GM20431 (cell line): ENCODE data around the gene LZTFL1.
"Not testable (repeated sequence)": the region's sequence is repeated elsewhere in the genome, so short reads cannot be mapped to it uniquely, and the experiment has no call there.

Experiments used
- in situ Hi-C: fragments of 300-500 bp; cut with MseI, MboI; formaldehyde crosslinking; loops from one replicate; pipeline ENCODE4 v1.15.0; 2020; ENCODE audit warnings: low sequenced_read_pairs; ENCODE audit not compliant: unreplicated experiment

Gene LZTFL1

GRCh38 chr3:45868213-45868612 is 26.3 kb upstream of the LZTFL1 start:
- in situ Hi-C loops = no loop called here

GRCh38 chr3:45865563-45865962 is 23.6 kb upstream of the LZTFL1 start:
- in situ Hi-C loops = no loop called here

GRCh38 chr3:45864760-45865519 is 23.0 kb upstream of the LZTFL1 start:
- in situ Hi-C loops = no loop called here

GRCh38 chr3:45861043-45861719 is 19.3 kb upstream of the LZTFL1 start:
- in situ Hi-C loops = no loop called here

GRCh38 chr3:45860481-45860880 is 18.6 kb upstream of the LZTFL1 start:
- in situ Hi-C loops = no loop called here

- in situ Hi-C loops = no loop called here
These were observed 17.1 kb upstream of the LZTFL1 start for GRCh38 chr3:45858809-45859543.

GRCh38 chr3:45857024-45857423 is 15.1 kb upstream of the LZTFL1 start:
- in situ Hi-C loops = not testable (repeated sequence)

- in situ Hi-C loops = not testable (repeated sequence)
These were observed 14.4 kb upstream of the LZTFL1 start for GRCh38 chr3:45856323-45856722.

- in situ Hi-C loops = no loop called here
These were observed 10.9 kb upstream of the LZTFL1 start for GRCh38 chr3:45852828-45853227.

GRCh38 chr3:45848392-45848791 is 6.5 kb upstream of the LZTFL1 start:
- in situ Hi-C loops = no loop called here

- in situ Hi-C loops = no loop called here
These were observed 2.7 kb upstream of the LZTFL1 start for GRCh38 chr3:45844616-45845015.

GRCh38 chr3:45842851-45843625 is 1.1 kb upstream of the LZTFL1 start:
- in situ Hi-C loops = no loop called here

GRCh38 chr3:45841420-45841756 is 531 bp downstream of the LZTFL1 start:
- in situ Hi-C loops = no loop called here

GRCh38 chr3:45838466-45838865 is 3.5 kb downstream of the LZTFL1 start:
- in situ Hi-C loops = no loop called here

GRCh38 chr3:45832699-45833098 is 9.2 kb downstream of the LZTFL1 start:
- in situ Hi-C loops = no loop called here

GRCh38 chr3:45830121-45830520 is 11.8 kb downstream of the LZTFL1 start:
- in situ Hi-C loops = no loop called here

GRCh38 chr3:45826908-45827307 is 15.0 kb downstream of the LZTFL1 start:
- in situ Hi-C loops = no loop called here

GRCh38 chr3:45826321-45826720 is 15.6 kb downstream of the LZTFL1 start:
- in situ Hi-C loops = no loop called here

GRCh38 chr3:45821127-45821526 is 20.8 kb downstream of the LZTFL1 start:
- in situ Hi-C loops = no loop called here

- in situ Hi-C loops = no loop called here
These were observed 22.4 kb downstream of the LZTFL1 start for GRCh38 chr3:45819543-45819942.
